ENCODE results near the gene CUL2.
"Not testable (repeated sequence)": the region's sequence is repeated elsewhere in the genome, so short reads cannot be mapped to it uniquely, and the experiment has no call there.

Gene CUL2

GRCh38 chr10:34978080-34978479, 112.1 kb downstream of the CUL2 start:
- DNase-seq (ENCODE audit: low spot score) = no peak

DNA sequence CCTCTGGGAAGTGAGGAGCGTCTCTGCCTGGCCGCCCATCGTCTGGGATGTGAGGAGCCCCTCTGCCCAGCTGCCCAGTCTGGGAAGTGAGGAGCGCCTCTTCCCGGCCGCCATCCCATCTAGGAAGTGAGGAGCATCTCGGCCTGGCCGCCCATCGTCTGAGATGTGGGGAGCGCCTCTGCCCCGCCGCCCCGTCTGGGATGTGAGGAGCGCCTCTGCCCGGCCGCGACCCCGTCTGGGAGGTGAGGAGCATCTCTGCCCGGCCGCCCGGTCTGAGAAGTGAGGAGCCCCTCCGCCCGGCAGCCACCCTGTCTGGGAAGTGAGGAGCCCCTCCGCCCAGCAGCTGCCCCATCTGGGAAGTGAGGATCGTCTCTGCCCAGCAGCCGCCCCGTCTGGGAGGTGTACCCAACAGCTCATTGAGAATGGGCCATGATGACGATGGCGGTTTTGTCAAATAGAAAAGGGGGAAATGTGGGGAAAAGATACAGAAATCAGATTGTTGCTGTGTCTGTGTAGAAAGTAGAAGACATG, 113.7 kb downstream of the CUL2 start:
- not testable (repeated sequence) for DNase-seq (ENCODE audit: low spot score)

GRCh38 chr10:34974364-34975065, 115.6 kb downstream of the CUL2 start:
- DNase-seq (ENCODE audit: low spot score) = not testable (repeated sequence)

- DNase-seq (ENCODE audit: low spot score) = not testable (repeated sequence)
These were observed 116.4 kb downstream of the CUL2 start for GRCh38 chr10:34973757-34974156.

DNA sequence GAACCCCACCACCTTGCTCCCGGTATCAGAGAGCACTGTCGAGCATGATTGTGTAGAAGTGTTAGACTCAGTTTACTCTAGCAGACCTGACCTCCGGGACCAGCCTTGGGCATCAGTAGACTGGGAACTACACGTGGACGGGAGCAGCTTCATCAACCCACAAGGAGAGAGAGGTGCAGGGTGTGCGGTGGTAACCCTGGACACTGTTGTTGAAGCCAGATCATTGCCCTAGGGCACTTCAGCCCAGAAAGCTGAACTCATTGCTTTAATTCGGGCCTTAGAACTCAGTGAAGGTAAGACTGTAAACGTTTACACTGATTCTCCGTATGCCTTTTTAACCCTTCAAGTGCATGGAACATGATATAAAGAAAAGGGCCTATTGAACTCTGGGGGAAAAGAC, 117.0 kb downstream of the CUL2 start:
- DNase-seq (ENCODE audit: low spot score) = not testable (repeated sequence)

- DNase-seq (ENCODE audit: low spot score) = not testable (repeated sequence)
These were observed 117.5 kb downstream of the CUL2 start for GRCh38 chr10:34972591-34972990.

GRCh38 chr10:34971606-34972334, 118.4 kb downstream of the CUL2 start:
- not testable (repeated sequence) for DNase-seq (ENCODE audit: low spot score)

DNA sequence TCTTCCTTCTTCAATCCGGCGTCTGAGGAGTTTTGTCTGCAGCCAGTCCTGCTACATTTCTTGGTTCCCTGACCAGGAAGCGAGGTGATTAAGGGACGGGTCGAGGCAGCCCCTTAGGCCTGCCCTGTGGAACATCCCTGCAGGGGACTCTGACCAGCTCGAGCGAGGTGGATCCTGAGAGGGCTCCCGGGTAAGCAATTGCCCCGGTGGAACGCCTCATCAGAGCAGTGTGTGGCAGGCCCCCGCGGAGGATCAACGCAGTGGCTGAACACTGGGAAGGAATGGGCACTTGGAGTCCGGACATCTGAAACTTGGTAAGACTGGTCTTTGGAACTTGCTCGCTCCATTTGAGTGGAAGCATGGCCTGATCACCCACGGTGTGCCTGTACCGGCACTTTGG, 121.0 kb downstream of the CUL2 start:
- no peak for DNase-seq (ENCODE audit: low spot score)

DNA sequence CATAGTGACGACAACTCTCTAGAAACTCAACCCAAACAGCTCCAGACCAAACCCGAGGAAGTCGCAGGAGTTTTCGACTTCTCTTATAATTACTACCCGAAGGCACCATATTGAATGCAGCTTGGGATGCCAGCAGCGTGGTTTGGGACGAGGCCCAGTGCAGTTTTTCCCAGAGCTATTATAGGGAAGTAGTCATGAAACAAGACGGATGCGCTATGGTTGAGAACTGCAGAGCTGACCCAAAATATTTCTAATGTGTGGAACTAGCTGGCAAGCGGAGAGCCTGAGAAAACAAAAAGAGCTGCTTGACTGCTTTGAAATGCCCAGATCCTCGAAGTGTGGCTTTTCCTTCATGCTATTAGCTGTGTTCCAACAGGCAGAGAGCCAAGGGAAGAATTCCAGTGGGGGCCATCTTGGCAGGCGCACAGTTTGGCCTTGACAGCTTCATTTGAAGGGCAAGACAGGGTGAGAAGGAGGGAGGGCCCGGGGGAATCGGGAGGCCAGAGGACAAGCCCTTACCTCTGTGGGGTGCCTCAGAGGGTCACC, 122.7 kb downstream of the CUL2 start:
- DNase-seq (ENCODE audit: low spot score) = no peak

DNA sequence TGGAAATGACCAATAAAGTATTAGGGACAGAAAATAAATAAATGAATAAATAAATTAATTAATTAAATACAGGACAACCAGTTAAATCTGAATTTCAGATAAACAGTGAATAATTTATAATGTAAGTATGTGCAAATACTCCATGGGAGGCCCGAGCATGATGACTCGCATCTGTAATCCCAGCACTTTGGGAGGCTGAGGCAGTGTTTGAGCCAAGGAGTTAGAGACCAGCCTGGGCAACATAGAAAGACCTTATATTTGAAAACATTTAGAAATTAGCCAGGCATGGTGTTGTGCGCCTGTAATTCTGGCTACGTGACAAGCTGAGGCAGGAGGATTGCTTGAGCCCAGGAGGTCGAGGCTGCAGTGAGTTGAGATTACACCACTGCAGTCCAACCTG, 123.7 kb downstream of the CUL2 start:
- DNase-seq (ENCODE audit: low spot score) = no peak

- no peak for DNase-seq (ENCODE audit: low spot score)
These were observed 124.1 kb downstream of the CUL2 start for GRCh38 chr10:34966040-34966439.

GRCh38 chr10:34964166-34964800, 125.9 kb downstream of the CUL2 start:
- DNase-seq (ENCODE audit: low spot score) = no peak

DNA sequence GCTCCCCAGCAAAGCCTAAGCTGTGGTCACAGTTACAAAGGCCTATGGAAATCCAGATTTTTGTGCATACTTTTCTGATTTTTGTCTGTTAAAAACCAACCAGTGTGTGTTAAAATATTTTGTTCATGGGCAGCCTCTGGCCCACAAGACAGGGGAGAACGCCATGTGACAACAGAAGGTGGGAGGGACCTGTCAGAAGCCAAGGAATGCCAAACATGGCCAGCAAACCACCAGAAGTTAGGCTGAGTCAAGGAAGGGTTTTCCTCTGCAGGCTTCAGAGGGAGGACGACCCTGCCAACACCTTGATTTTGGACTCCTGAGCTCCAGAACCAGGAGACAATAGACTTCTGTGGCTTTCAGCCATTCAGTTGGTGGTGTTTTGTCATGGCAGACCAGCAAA, 127.3 kb downstream of the CUL2 start:
- DNase-seq (ENCODE audit: low spot score) = no peak

DNA sequence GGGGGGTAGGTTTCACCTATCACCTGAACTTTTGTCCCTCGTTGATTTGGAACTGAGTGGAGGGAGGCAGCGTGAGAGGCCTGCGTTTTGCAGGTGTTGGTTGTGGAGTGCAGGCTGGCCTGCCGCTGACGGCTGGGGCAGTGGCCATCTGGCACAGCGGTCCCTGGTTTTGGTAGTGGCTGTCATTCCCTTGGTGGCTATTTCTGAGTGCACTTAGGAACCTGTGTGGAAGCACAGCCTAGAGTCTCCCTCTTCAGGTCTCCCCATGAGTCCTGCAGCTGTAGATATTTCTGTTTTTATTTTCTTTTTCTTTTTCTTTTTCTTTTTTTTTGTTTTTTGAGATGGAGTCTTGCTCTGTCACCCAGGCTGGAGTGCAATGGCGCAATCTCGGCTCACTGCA, 129.2 kb downstream of the CUL2 start:
- no peak for DNase-seq (ENCODE audit: low spot score)

GRCh38 chr10:34959786-34960185, 130.4 kb downstream of the CUL2 start:
- DNase-seq (ENCODE audit: low spot score) = no peak

DNA sequence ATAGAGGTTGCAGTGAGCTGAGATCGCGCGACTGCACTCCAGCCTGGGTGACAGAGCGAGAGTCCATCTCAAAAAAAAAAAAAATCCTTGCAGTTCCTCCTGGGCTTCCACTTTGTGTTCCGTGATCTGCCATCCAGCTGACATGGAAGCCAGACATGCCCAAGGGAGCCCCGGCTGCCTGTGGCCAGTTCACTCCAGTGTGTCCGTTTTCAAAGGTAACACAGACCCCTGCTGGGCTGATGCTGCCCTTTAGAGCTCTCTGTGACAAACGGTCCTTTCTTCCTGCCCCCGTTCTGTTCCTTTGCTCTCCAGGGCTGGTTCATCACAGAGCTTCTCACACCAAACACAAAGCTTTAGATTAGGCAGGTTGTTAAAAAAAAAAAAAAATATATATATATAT, 130.8 kb downstream of the CUL2 start:
- DNase-seq (ENCODE audit: low spot score) = no peak

All from hematopoietic multipotent progenitor cell treated with erythropoietin and hydrocortisone succinate and interleukin-3 and kit ligand, for 15 days (in vitro differentiated cells).